ENCODE measurements around the gene E2F7.

The E2F7 gene

GRCh38 chr12:77060136-77060882 lies 5.1 kb downstream of the E2F7 start:
- Histone ChIP-seq H3K27me3 (ENCODE audit: control insufficient read depth, insufficient read depth, low read length) (no peaks in the 10 kb centered on the region), H3K9me3 (ENCODE audit: control insufficient read depth, low read length) (no peaks in the 10 kb centered on the region), H3K27ac (no peak overlapping the region), H3K4me3 (ENCODE audit: low read depth, low read length) (no peak overlapping the region), H3K4me2 (ENCODE audit: low read length) (no peak overlapping the region), H3K9ac (no peak overlapping the region), H2AFZ (no peak overlapping the region), H3K4me1 (no peaks in the 10 kb centered on the region), H3K79me2 (no peaks in the 10 kb centered on the region), H3K36me3 (ENCODE audit: control insufficient read depth, insufficient read depth, low read length) (no peaks in the 10 kb centered on the region)
- no peak for TF ChIP-seq CTCF (IDR thresholded peaks at IDR 0.05)

GRCh38 chr12:77058740-77059139 lies 6.6 kb downstream of the E2F7 start:
- no peaks in the 10 kb centered on the region for H3K79me2 ChIP-seq
- no peak overlapping the region for H2AFZ ChIP-seq
- no peaks in the 10 kb centered on the region for H3K36me3 ChIP-seq (ENCODE audit: control insufficient read depth, insufficient read depth, low read length)
- H3K27ac ChIP-seq = no peak overlapping the region
- TF ChIP-seq CTCF (IDR thresholded peaks at IDR 0.05) = no peak
- H3K9ac ChIP-seq = no peak overlapping the region
- H3K27me3 ChIP-seq (ENCODE audit: control insufficient read depth, insufficient read depth, low read length) = no peaks in the 10 kb centered on the region
- H3K4me3 ChIP-seq (ENCODE audit: low read depth, low read length) = no peak overlapping the region
- no peaks in the 10 kb centered on the region for H3K4me1 ChIP-seq
- no peak overlapping the region for H3K4me2 ChIP-seq (ENCODE audit: low read length)
- no peaks in the 10 kb centered on the region for H3K9me3 ChIP-seq (ENCODE audit: control insufficient read depth, low read length)

- no peaks in the 10 kb centered on the region for H3K79me2 ChIP-seq
These were observed 10.5 kb downstream of the E2F7 start for GRCh38 chr12:77054851-77055250.

GRCh38 chr12:77053259-77053658 lies 12.1 kb downstream of the E2F7 start:
- H3K27ac ChIP-seq = no peak overlapping the region
- H3K4me2 ChIP-seq (ENCODE audit: low read length) = no peak overlapping the region
- TF ChIP-seq CTCF (IDR thresholded peaks at IDR 0.05) = no peak
- H3K27me3 ChIP-seq (ENCODE audit: control insufficient read depth, insufficient read depth, low read length) = no peaks in the 10 kb centered on the region
- no peaks in the 10 kb centered on the region for H3K36me3 ChIP-seq (ENCODE audit: control insufficient read depth, insufficient read depth, low read length)
- no peak overlapping the region for H3K9ac ChIP-seq
- no peaks in the 10 kb centered on the region for H3K79me2 ChIP-seq
- H3K4me1 ChIP-seq = no peaks in the 10 kb centered on the region
- H3K9me3 ChIP-seq (ENCODE audit: control insufficient read depth, low read length) = no peaks in the 10 kb centered on the region
- H2AFZ ChIP-seq = no peak overlapping the region
- no peak overlapping the region for H3K4me3 ChIP-seq (ENCODE audit: low read depth, low read length)

More at GRCh38 chr12:77054851-77055250, 10.5 kb downstream of the E2F7 start:
- Histone ChIP-seq H3K27ac (no peak overlapping the region), H3K27me3 (ENCODE audit: control insufficient read depth, insufficient read depth, low read length) (no peaks in the 10 kb centered on the region), H3K9me3 (ENCODE audit: control insufficient read depth, low read length) (no peaks in the 10 kb centered on the region), H2AFZ (no peak overlapping the region), H3K4me3 (ENCODE audit: low read depth, low read length) (no peak overlapping the region), H3K4me2 (ENCODE audit: low read length) (no peak overlapping the region), H3K4me1 (no peaks in the 10 kb centered on the region), H3K36me3 (ENCODE audit: control insufficient read depth, insufficient read depth, low read length) (no peaks in the 10 kb centered on the region), H3K9ac (no peak overlapping the region)
- no peak for TF ChIP-seq CTCF (IDR thresholded peaks at IDR 0.05)

GRCh38 chr12:77049767-77050353 lies 15.5 kb downstream of the E2F7 start:
- Histone ChIP-seq H3K36me3 (ENCODE audit: control insufficient read depth, insufficient read depth, low read length) (no peaks in the 10 kb centered on the region), H3K9ac (no peak overlapping the region), H3K79me2 (no peaks in the 10 kb centered on the region), H3K4me3 (ENCODE audit: low read depth, low read length) (no peak overlapping the region), H3K27ac (no peak overlapping the region), H3K4me2 (ENCODE audit: low read length) (no peak overlapping the region), H3K9me3 (ENCODE audit: control insufficient read depth, low read length) (no peaks in the 10 kb centered on the region), H3K27me3 (ENCODE audit: control insufficient read depth, insufficient read depth, low read length) (no peaks in the 10 kb centered on the region), H3K4me1 (no peaks in the 10 kb centered on the region), H2AFZ (no peak overlapping the region)
- peak; percentile 75 for TF ChIP-seq CTCF (IDR thresholded peaks at IDR 0.05)
